ENCODE results near the gene HS3ST6.

- TF ChIP-seq CTCF (IDR thresholded peaks at IDR 0.05) (no peak), POLR2A (IDR thresholded peaks at IDR 0.05) (no peak)
Observed at GRCh38 chr16:1895068-1895467, 23.1 kb downstream of the HS3ST6 start.

Data from esophagus squamous epithelium (tissue), 4 donors.